IMR-90 (cell line): Measurements from ENCODE around the gene ASTN2. TPM values are rescaled to one million over a fixed set of nuclear protein-coding genes. Genes with fewer than 3 reads are reported as not detected.

ENCODE experiments used
- ATAC-seq: fragments of 200-7000 bp; cut with Tn5 transposase; 2 replicates; pipeline ENCODE4 v1.9.1; 2020; ENCODE audit warnings: low read depth, mild to moderate bottlenecking, moderate library complexity
- BruUV-seq: library from RNA; stranded (reverse); fragments of 400-500 nt; replicated peaks from 2 replicates; lab custom pipeline; 2021; lab: Mats Ljungman, UMichigan
- CTCF ChIA-PET: fragments of 300-600 bp; formaldehyde crosslinking; extraction: SDS; loops from one replicate; lab custom pipeline; 2021; ENCODE audit warnings: antibody characterized with exemption; lab: Yijun Ruan, JAX
- POLR2A ChIA-PET: fragments of 300-600 bp; sonication (Branson Sonifier 250); formaldehyde crosslinking; loops from one replicate; lab custom pipeline; 2022; ENCODE audit warnings: antibody characterized with exemption; ENCODE audit not compliant: unreplicated experiment; lab: Charles Lee
- DNase-seq: peaks from one replicate; pipeline ENCODE4 v3.0.0; 2013
- H2AFZ ChIP-seq: replicated peaks from 2 replicates; pipeline ENCODE3; 2013; ENCODE audit warnings: low read length, mild to moderate bottlenecking; ENCODE audit not compliant: poor library complexity
- H2AK5ac ChIP-seq: 2 replicates; pipeline ENCODE4 v1.6.1; 2013; ENCODE audit warnings: low read depth, low read length, inconsistent platforms
- H2AK9ac ChIP-seq: replicated peaks from 2 replicates; pipeline ENCODE3; 2013; ENCODE audit warnings: mild to moderate bottlenecking, low read depth, low read length, moderate library complexity; ENCODE audit not compliant: poor library complexity
- H2BK120ac ChIP-seq: 2 replicates; pipeline ENCODE4 v1.6.1; 2013; ENCODE audit warnings: low read depth, low read length, inconsistent platforms
- H2BK15ac ChIP-seq: 3 replicates; pipeline ENCODE4 v1.6.1; 2013; ENCODE audit warnings: low read depth, low read length, inconsistent platforms
- H2BK20ac ChIP-seq: 2 replicates; pipeline ENCODE4 v1.6.1; 2013; ENCODE audit warnings: low read depth, mild to moderate bottlenecking, inconsistent platforms, low read length, moderate library complexity
- H2BK5ac ChIP-seq: 2 replicates; pipeline ENCODE4 v1.6.1; 2013; ENCODE audit warnings: mild to moderate bottlenecking, low read depth, low read length, inconsistent platforms; ENCODE audit not compliant: poor library complexity, severe bottlenecking
- H3K14ac ChIP-seq: replicated peaks from 2 replicates; pipeline ENCODE4 v1.6.1; 2013; ENCODE audit warnings: low read depth, low read length, inconsistent platforms
- H3K18ac ChIP-seq: 2 replicates; pipeline ENCODE4 v1.6.1; 2013; ENCODE audit warnings: low read depth, low read length, control low read depth
- H3K23ac ChIP-seq: 2 replicates; pipeline ENCODE4 v1.6.1; 2013; ENCODE audit warnings: low read depth, low read length, inconsistent platforms
- H3K27ac ChIP-seq: 2 replicates; pipeline ENCODE4 v1.5.1; 2013; ENCODE audit warnings: mild to moderate bottlenecking, control low read depth, low read length; ENCODE audit not compliant: insufficient read depth
- H3K27me3 ChIP-seq: 2 replicates; pipeline ENCODE4 v1.6.1; 2013; ENCODE audit warnings: low read length; ENCODE audit not compliant: control insufficient read depth, insufficient read depth
- H3K36me3 ChIP-seq: 2 replicates; pipeline ENCODE4 v1.6.1; 2013; ENCODE audit warnings: low read length, mixed read lengths; ENCODE audit not compliant: control insufficient read depth, insufficient read depth
- H3K4ac ChIP-seq: 2 replicates; pipeline ENCODE4 v1.6.1; 2013; ENCODE audit warnings: low read depth, low read length, inconsistent platforms
- H3K4me1 ChIP-seq: 2 replicates; pipeline ENCODE4 v1.6.1; 2013; ENCODE audit warnings: low read length, mixed read lengths; ENCODE audit not compliant: control insufficient read depth, insufficient read depth
- H3K4me2 ChIP-seq: 2 replicates; pipeline ENCODE4 v1.6.1; 2013; ENCODE audit warnings: low read depth, mild to moderate bottlenecking, control low read depth, low read length, moderate library complexity
- H3K4me3 ChIP-seq: 2 replicates; pipeline ENCODE4 v1.5.1; 2013; ENCODE audit warnings: low read depth, mild to moderate bottlenecking, control low read depth, low read length, moderate library complexity; ENCODE audit not compliant: insufficient read depth
- H3K56ac ChIP-seq: 2 replicates; pipeline ENCODE4 v1.6.1; 2013; ENCODE audit warnings: low read length, inconsistent platforms; ENCODE audit not compliant: insufficient read depth; ENCODE audit errors: extremely low read depth
- H3K79me1 ChIP-seq, 2 experiments: 2 replicates each; pipeline ENCODE4 v1.6.1; 2013; ENCODE audit warnings: low read length in 2 of 2, inconsistent platforms in 1 of 2, low read depth in 1 of 2
- H3K9ac ChIP-seq: 2 replicates; pipeline ENCODE4 v1.6.1; 2013; ENCODE audit warnings: low read depth, low read length, control low read depth
- H3K9me1 ChIP-seq: 2 replicates; pipeline ENCODE4 v1.6.1; 2013; ENCODE audit warnings: low read length, inconsistent platforms; ENCODE audit not compliant: insufficient read depth
- H3K9me3 ChIP-seq: 2 replicates; pipeline ENCODE4 v1.6.1; 2013; ENCODE audit warnings: low read length; ENCODE audit not compliant: control insufficient read depth, insufficient read depth
- H4K20me1 ChIP-seq: 2 replicates; pipeline ENCODE4 v1.6.1; 2013; ENCODE audit warnings: low read length, inconsistent platforms; ENCODE audit not compliant: insufficient read depth
- H4K5ac ChIP-seq: 2 replicates; pipeline ENCODE4 v1.6.1; 2013; ENCODE audit warnings: mild to moderate bottlenecking, low read depth, low read length, control low read depth
- H4K8ac ChIP-seq, 2 experiments: 2 replicates each; pipeline ENCODE4 v1.6.1; 2013; ENCODE audit warnings: low read depth in 2 of 2, low read length in 2 of 2, control low read depth in 1 of 2, inconsistent platforms in 1 of 2
- H4K91ac ChIP-seq: 2 replicates; pipeline ENCODE4 v1.6.1; 2013; ENCODE audit warnings: low read depth, low read length, inconsistent platforms; ENCODE audit not compliant: insufficient read depth
- ELK1 ChIP-seq: fragments of 150-350 bp; IDR thresholded peaks from 2 replicates; pipeline ENCODE4 v1.6.1; 2016; ENCODE audit warnings: low read depth, mild to moderate bottlenecking, low read length, moderate library complexity, borderline replicate concordance
- WGBS, 2 experiments: methylation state at CpG; one replicate each; pipeline versions ENCODE4 v1.1.5 to v1.1.7; 2013; ENCODE audit warnings: missing lambda C conversion rate in 2 of 2; ENCODE audit not compliant: insufficient read length in 1 of 2; ENCODE audit errors: extremely low coverage in 2 of 2; 5-methylcytosine and 5-hydroxymethylcytosine counted together
- dilution Hi-C: fragments of 300-500 bp; cut with HindIII; formaldehyde crosslinking; loops from one replicate; pipeline ENCODE4 v1.14.3; 2018; ENCODE audit warnings: low sequenced_read_pairs; ENCODE audit not compliant: unreplicated experiment
- in situ Hi-C: fragments of 300-500 bp; cut with MboI; formaldehyde crosslinking; loops from 3 replicates; pipeline ENCODE4 v1.14.3; 2019; ENCODE audit warnings: low sequenced_read_pairs, inconsistent platforms, mixed read lengths
- intact Hi-C: fragments of 100-400 bp; cut with micrococcal nuclease; formaldehyde crosslinking; loops from 2 replicates; pipeline ENCODE4 v1.10.0; 2022
- polyA plus RNA-seq, 3 experiments: library from polyadenylated mRNA; depleted of rRNA; stranded (reverse); fragments of >200 nt; gene quantifications; 2 replicates each; pipeline ENCODE4 v1.2.3, GENCODE V29; 2012; ENCODE audit warnings: low replicate concordance in 1 of 3
- total RNA-seq: library from RNA; depleted of rRNA; stranded (reverse); fragments of >200 nt; gene quantifications from 2 replicates; pipeline ENCODE4 v1.2.3, GENCODE V29; 2012

Gene ASTN2
- total and polyA plus RNA-seq, 2 of the 4 experiments (the other 2 are of a cell fraction) = 3.8 to 6.8 TPM

DNA sequence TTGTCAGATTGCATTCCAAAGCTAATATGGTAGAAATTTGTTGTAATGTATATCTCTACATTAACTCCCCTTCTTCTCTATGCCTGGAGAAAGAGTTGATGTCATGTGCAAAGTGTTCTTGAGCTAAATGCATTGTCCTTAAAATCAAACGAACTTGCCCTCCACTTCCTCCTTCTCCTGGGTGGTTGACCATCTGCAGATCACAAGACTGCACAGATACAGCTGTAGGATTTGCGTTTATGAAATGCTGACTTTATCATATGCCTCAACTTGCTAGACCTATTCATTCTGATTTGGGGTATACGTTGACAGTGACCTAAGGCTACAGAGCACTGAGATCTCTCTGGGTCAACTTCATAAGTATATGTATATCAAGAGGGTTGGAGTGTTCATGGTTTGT, 719.4 kb downstream of the ASTN2 start:
- H4K20me1 ChIP-seq = peaks cover 73% of the 10 kb centered on the region
- H3K23ac ChIP-seq = peak overlapping the region; percentile 49; the same call in 1 of the 2 replicates
- POLR2A ChIA-PET = no interaction called here
- H3K18ac ChIP-seq = no peak overlapping the region
- H2BK15ac ChIP-seq = no peak overlapping the region
- H2AFZ ChIP-seq = no peak overlapping the region
- H3K27me3 ChIP-seq = no peaks in the 10 kb centered on the region
- TF ChIP-seq ELK1 = no peak
- WGBS, 2 experiments = no CpG with 5 or more reads among the region's 3 CpGs
- no peak overlapping the region for H2AK5ac ChIP-seq
- H3K79me1 ChIP-seq = peaks cover 58 to 85% of the 10 kb centered on the region in 2 experiments
- H3K56ac ChIP-seq = no peak overlapping the region
- no peak overlapping the region for H3K9ac ChIP-seq
- CTCF ChIA-PET = no interaction called here
- no peak overlapping the region for H2BK120ac ChIP-seq
- dilution Hi-C loops = no loop called here
- H2BK5ac ChIP-seq = no peak overlapping the region
- no peak overlapping the region for H4K8ac ChIP-seq
- no peak overlapping the region for H4K91ac ChIP-seq
- ATAC-seq (no peak), DNase-seq (no peak)
- peaks cover 12% of the 10 kb centered on the region for H3K4me1 ChIP-seq
- peaks cover 23% of the 10 kb centered on the region for H3K9me1 ChIP-seq
- H3K36me3 ChIP-seq = peaks cover 25% of the 10 kb centered on the region
- H4K5ac ChIP-seq = no peak overlapping the region
- in situ Hi-C loops = no loop called here
- intact Hi-C loops = no loop called here
- H3K4me2 ChIP-seq = no peak overlapping the region
- BruUV-seq = no TSS peak
- H3K4me3 ChIP-seq = no peak overlapping the region
- H3K14ac ChIP-seq = no peak overlapping the region
- H2BK20ac ChIP-seq = no peak overlapping the region
- no peak overlapping the region for H2AK9ac ChIP-seq
- H3K4ac ChIP-seq = no peak overlapping the region
- no peak overlapping the region for H3K27ac ChIP-seq
- no peaks in the 10 kb centered on the region for H3K9me3 ChIP-seq
